ENCODE data around the gene OXA1L.

GRCh38 chr14:22721213-22721612, 45.3 kb upstream of the OXA1L start:
- TF ChIP-seq CTCF (IDR thresholded peaks at IDR 0.05) (no peak), USF1 (CRISPR knock-in tag; IDR thresholded peaks at IDR 0.05) (no peak), ZNF281 (CRISPR knock-in tag; IDR thresholded peaks at IDR 0.05) (no peak), CREM (CRISPR knock-in tag; IDR thresholded peaks at IDR 0.05) (no peak), USF2 (CRISPR knock-in tag; IDR thresholded peaks at IDR 0.05) (no peak), ATF2 (CRISPR knock-in tag; IDR thresholded peaks at IDR 0.05; ENCODE audit: borderline replicate concordance, low read depth) (no peak), MAX (CRISPR knock-in tag; IDR thresholded peaks at IDR 0.05) (no peak), ATF3 (CRISPR knock-in tag; conservative IDR thresholded peaks at IDR 0.05) (no peak), JUN (CRISPR knock-in tag; IDR thresholded peaks at IDR 0.05) (no peak)

All from WTC11 (cell line).